Ramos (cell line): ENCODE results near the gene CANT1.
"Not testable (repeated sequence)": the region's sequence is repeated elsewhere in the genome, so short reads cannot be mapped to it uniquely, and the experiment has no call there.

Source experiments
- in situ Hi-C: fragments of 300-500 bp; cut with MboI; formaldehyde crosslinking; loops from one replicate; pipeline ENCODE4 v1.14.3; 2022; ENCODE audit warnings: low sequenced_read_pairs; ENCODE audit not compliant: unreplicated experiment

The CANT1 gene

GRCh38 chr17:79043931-79044320, 34.4 kb upstream of the CANT1 start:
- in situ Hi-C loops: no loop called here

- in situ Hi-C loops: no loop called here
Measured at GRCh38 chr17:79043191-79043930, 33.8 kb upstream of the CANT1 start.

GRCh38 chr17:79042421-79043190, 33.0 kb upstream of the CANT1 start:
- in situ Hi-C loops: no loop called here

GRCh38 chr17:79041723-79042420, 32.3 kb upstream of the CANT1 start:
- in situ Hi-C loops: no loop called here

- in situ Hi-C loops: no loop called here
Measured at GRCh38 chr17:79041041-79041570, 31.5 kb upstream of the CANT1 start.

GRCh38 chr17:79039886-79040285, 30.3 kb upstream of the CANT1 start:
- in situ Hi-C loops: no loop called here

GRCh38 chr17:79039171-79039570, 29.6 kb upstream of the CANT1 start:
- in situ Hi-C loops: no loop called here

GRCh38 chr17:79038545-79039135, 29.1 kb upstream of the CANT1 start:
- in situ Hi-C loops: no loop called here

- in situ Hi-C loops: no loop called here
Measured at GRCh38 chr17:79036596-79036995, 27.0 kb upstream of the CANT1 start.

GRCh38 chr17:79036181-79036580, 26.6 kb upstream of the CANT1 start:
- in situ Hi-C loops: no loop called here

GRCh38 chr17:79035686-79036085, 26.1 kb upstream of the CANT1 start:
- in situ Hi-C loops: no loop called here

GRCh38 chr17:79034931-79035485, 25.4 kb upstream of the CANT1 start:
- in situ Hi-C loops: no loop called here

- in situ Hi-C loops: no loop called here
Measured at GRCh38 chr17:79033741-79034501, 24.4 kb upstream of the CANT1 start.

GRCh38 chr17:79033046-79033616, 23.6 kb upstream of the CANT1 start:
- in situ Hi-C loops: no loop called here

- in situ Hi-C loops: no loop called here
Measured at GRCh38 chr17:79031996-79032875, 22.7 kb upstream of the CANT1 start.

- in situ Hi-C loops: not testable (repeated sequence)
Measured at GRCh38 chr17:79030636-79031035, 21.1 kb upstream of the CANT1 start.

GRCh38 chr17:79029327-79030009, 19.9 kb upstream of the CANT1 start:
- in situ Hi-C loops: no loop called here
